ENCODE measurements around the gene EIF4EBP2. TPM values are rescaled to one million over a fixed set of nuclear protein-coding genes. Genes with fewer than 3 reads are reported as not detected.

Gene EIF4EBP2
- total and polyA plus RNA-seq, 2 of the 13 experiments (the other 11 are each of a cell fraction or from before 2014, with no cell fraction given), result 16.9 to 22.0 TPM

GRCh38 chr10:70456164-70456563, 52.2 kb downstream of the EIF4EBP2 start (continued):
- TF ChIP-seq ZNF367 (CRISPR knock-in tag; IDR thresholded peaks at IDR 0.05; ENCODE audit: borderline replicate concordance), result no peak
- TF ChIP-seq KLF13 (CRISPR knock-in tag; IDR thresholded peaks at IDR 0.05), result no peak
- no peak for TF ChIP-seq ZFP41 (CRISPR knock-in tag; IDR thresholded peaks at IDR 0.05; ENCODE audit: borderline replicate concordance)
- no peak for TF ChIP-seq IRF1 (CRISPR knock-in tag; IDR thresholded peaks at IDR 0.05; ENCODE audit: low read depth)
- TF ChIP-seq SNAI1 (CRISPR knock-in tag; IDR thresholded peaks at IDR 0.05; ENCODE audit: borderline replicate concordance), result no peak

GRCh38 chr10:70457759-70458305, 53.9 kb downstream of the EIF4EBP2 start:
- FAIRE-seq (no peak), DNase-seq (ENCODE audit: low spot score) (no peak), ATAC-seq (no peak)
- no peaks in the 10 kb centered on the region for H3K9me3 ChIP-seq (ENCODE audit: low read length)
- H3K4me1 ChIP-seq (ENCODE audit: insufficient read depth, low read length), result no peaks in the 10 kb centered on the region
- in situ Hi-C loops (cut with HindIII; ENCODE audit: extremely low pct_ligation_motif_present, low pct_unique_long_range_greater_than_20kb) (no loop called here), intact Hi-C loops (cut with micrococcal nuclease; ENCODE audit: unreplicated experiment) (no loop called here)
- H3K4me2 ChIP-seq (ENCODE audit: low read depth, low read length), result no peak overlapping the region
- POLR2A ChIA-PET, result no interaction called here
- H4K20me1 ChIP-seq (ENCODE audit: insufficient read depth, low read length), result no peaks in the 10 kb centered on the region
- no peaks in the 10 kb centered on the region for H3K79me2 ChIP-seq (ENCODE audit: insufficient read depth, low read length)
- WGBS (ENCODE audit: low lambda C conversion rate), result 73% methylated on average over 16 of the region's 17 CpGs
- H3K36me3 ChIP-seq (replicated peaks in 1 of 2; ENCODE audit: control insufficient read depth in 1 of 2, insufficient read depth in 2 of 2, low read length in 2 of 2), result no peaks in the 10 kb centered on the region
- H3K27ac ChIP-seq (ENCODE audit: extremely low read length, insufficient read depth, low read length), result no peak overlapping the region
- H3K9ac ChIP-seq (ENCODE audit: insufficient read depth, low read depth, low read length), result no peak overlapping the region
- no peak overlapping the region for H3K4me3 ChIP-seq (replicated peaks in 1 of 3; ENCODE audit: insufficient read depth in 1 of 3, low read depth in 2 of 3, low read length in 3 of 3)
- H2AFZ ChIP-seq (ENCODE audit: low read length), result no peak overlapping the region
- peaks cover 1 to 30% of the 10 kb centered on the region in 2 experiments; a peak in 4 of 5 replicates for H3K27me3 ChIP-seq (ENCODE audit: control insufficient read depth in 1 of 2, insufficient read depth in 2 of 2, low read length in 2 of 2)
- BruUV-seq (replicated peaks), result no TSS peak
- CTCF ChIA-PET (ENCODE audit: low intra/inter-chr PET ratio, low total read pairs), result no interaction called here
- TF ChIP-seq ZNF75D (CRISPR knock-in tag; IDR thresholded peaks at IDR 0.05; ENCODE audit: borderline replicate concordance) (no peak), DMAP1 (CRISPR knock-in tag; IDR thresholded peaks at IDR 0.05) (no peak), TCF7 (IDR thresholded peaks at IDR 0.05; ENCODE audit: low read depth) (no peak)
